H1 (cell line): ENCODE results near the gene TNS3. TPM values are rescaled to one million over a fixed set of nuclear protein-coding genes. Genes with fewer than 3 reads are reported as not detected.

Source experiments
- CTCF ChIP-seq, 3 experiments: IDR thresholded peaks; 1 replicate in 2 of 3; 2 replicates in 1 of 3; pipeline versions ENCODE4 v1.5.1 to v1.6.1; 2011; ENCODE audit warnings: low read length in 3 of 3, mild to moderate bottlenecking in 3 of 3, inconsistent platforms in 2 of 3, low read depth in 1 of 3, moderate library complexity in 1 of 3; ENCODE audit not compliant: insufficient read depth in 1 of 3; ENCODE audit errors: control extremely low read depth in 1 of 3
- E2F6 ChIP-seq: IDR thresholded peaks from 2 replicates; pipeline ENCODE4 v1.6.1; 2012; ENCODE audit warnings: inconsistent platforms
- JUN ChIP-seq: IDR thresholded peaks from 2 replicates; pipeline ENCODE4 v1.6.1; 2011; ENCODE audit warnings: low read depth, mild to moderate bottlenecking, improper control_type of control experiment, low read length
- SP1 ChIP-seq: IDR thresholded peaks from 2 replicates; pipeline ENCODE4 v1.6.1; 2011; ENCODE audit warnings: low read depth, low read length
- TCF12 ChIP-seq: IDR thresholded peaks from 2 replicates; pipeline ENCODE4 v1.6.1; 2011; ENCODE audit warnings: low read depth, mild to moderate bottlenecking, low read length
- USF2 ChIP-seq: IDR thresholded peaks from 2 replicates; pipeline ENCODE4 v1.6.1; 2011; ENCODE audit warnings: low read length, improper control_type of control experiment
- polyA plus RNA-seq, 7 experiments: library from polyadenylated mRNA; depleted of rRNA in 3 of 7; stranded (reverse) in 5 of 7; unstranded in 2 of 7; fragments of >200 nt in 5 of 7; fragments of 200-250 nt in 2 of 7; gene quantifications; 1 replicate in 5 of 7; 2 replicates in 1 of 7; 4 replicates in 1 of 7; pipeline versions ENCODE4 v1.2.1 to v1.2.3, GENCODE V29; 2011 to 2013; ENCODE audit warnings: missing spikeins in 2 of 7, mixed read lengths in 2 of 7
- total RNA-seq: library from RNA; stranded (reverse); fragmentation: NEBNext Ultra II Directional; extraction: Animal tissue kit (Norgen Biotek cat#: 25700); gene quantifications from 2 replicates; pipeline ENCODE4 v1.2.1, GENCODE V29; 2021

TNS3 gene
- total and polyA plus RNA-seq, 2 of the 8 experiments (the other 6 are each of a cell fraction or from before 2014, with no cell fraction given) = 11.9 to 24.2 TPM

GRCh38 chr7:47448971-47449370 is 132.9 kb downstream of the TNS3 start (continued):
- TF ChIP-seq CTCF (IDR thresholded peaks at IDR 0.05; ENCODE audit: control extremely low read depth in 1 of 3, insufficient read depth in 1 of 3, low read depth in 1 of 3, low read length in 3 of 3) (no peak), JUN (no peak), SP1 (no peak), USF2 (no peak), E2F6 (no peak), TCF12 (no peak)
